T follicular helper cell (primary cell): Measurements from ENCODE around the gene LRRC25.

Source experiments
- DNase-seq: peaks from one replicate; pipeline ENCODE4 v3.0.0-alpha.2; 2020; ENCODE audit warnings: low read depth

Gene LRRC25

DNA sequence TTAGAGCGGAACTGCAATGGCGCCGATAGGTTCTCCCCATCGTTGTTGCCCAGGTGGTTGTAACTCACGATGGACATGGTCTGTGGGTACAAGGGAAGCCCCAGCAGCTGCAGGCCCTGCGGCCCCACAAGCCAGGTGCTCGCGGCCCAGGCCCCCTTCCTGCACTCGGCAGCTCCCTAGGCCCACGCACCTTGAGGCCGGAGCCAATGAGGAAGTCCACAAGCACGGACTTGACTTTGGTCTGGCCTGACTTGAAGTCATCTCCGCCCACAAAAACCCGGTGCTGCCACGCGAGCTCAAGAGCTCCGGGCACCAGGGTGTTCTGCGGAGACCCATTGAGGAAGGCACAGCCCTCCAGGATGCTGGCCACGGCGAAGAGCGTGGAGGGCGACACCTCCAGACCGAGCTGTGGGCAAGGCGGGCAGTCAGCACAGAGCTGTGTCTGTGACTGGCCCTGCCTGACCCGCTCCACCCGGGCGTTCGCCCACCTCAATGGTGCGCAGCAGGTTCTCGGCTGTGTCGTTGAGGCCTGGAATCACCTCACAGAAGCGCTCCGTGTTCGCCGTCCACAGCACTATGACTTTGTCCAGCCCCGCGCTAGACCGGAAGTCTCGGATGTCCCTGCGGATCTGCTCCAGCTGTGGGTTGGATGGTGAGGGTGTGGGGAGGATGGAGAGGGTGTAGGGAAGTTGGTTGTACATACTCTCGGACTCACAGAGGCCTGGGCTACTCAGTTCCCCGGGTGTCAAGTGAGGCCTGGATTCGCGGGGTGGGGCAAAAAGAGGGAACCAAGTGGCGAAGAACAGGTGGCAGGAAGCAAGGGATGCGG is 38.6 kb upstream of the LRRC25 start:
- DNase-seq = no peak

DNA sequence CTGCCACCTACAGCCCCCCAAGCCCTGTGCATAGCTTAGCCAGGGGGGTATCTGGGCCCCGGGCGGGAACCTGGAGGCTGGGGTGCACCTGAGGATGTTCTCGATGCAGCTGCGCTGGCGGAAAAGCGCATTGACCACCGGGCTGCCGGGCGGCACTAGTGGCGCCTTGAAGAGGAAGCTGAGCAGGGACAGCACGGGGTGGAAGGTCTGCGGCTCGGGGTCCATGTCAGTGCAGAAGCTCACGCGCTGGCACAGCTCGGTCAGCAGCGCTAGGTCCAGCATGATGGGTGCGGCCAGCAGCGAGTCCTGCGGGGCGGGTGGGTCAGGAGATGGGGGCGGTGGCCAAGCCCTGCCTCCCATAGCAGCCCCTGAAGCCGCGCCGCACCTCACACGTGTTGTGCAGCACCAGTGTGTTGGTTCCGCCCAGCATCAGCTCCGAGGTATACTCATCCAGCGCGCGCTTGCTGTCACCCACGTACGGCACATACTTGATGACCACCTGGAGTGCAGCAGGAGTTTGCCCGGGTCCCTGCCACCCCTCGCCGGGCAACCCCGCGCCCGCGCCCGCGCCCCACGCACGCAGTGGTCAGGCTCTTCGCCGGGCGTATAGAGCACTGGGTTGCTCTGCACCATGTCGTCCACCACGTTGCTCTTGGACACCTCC is 37.9 kb upstream of the LRRC25 start:
- no peak for DNase-seq

DNA sequence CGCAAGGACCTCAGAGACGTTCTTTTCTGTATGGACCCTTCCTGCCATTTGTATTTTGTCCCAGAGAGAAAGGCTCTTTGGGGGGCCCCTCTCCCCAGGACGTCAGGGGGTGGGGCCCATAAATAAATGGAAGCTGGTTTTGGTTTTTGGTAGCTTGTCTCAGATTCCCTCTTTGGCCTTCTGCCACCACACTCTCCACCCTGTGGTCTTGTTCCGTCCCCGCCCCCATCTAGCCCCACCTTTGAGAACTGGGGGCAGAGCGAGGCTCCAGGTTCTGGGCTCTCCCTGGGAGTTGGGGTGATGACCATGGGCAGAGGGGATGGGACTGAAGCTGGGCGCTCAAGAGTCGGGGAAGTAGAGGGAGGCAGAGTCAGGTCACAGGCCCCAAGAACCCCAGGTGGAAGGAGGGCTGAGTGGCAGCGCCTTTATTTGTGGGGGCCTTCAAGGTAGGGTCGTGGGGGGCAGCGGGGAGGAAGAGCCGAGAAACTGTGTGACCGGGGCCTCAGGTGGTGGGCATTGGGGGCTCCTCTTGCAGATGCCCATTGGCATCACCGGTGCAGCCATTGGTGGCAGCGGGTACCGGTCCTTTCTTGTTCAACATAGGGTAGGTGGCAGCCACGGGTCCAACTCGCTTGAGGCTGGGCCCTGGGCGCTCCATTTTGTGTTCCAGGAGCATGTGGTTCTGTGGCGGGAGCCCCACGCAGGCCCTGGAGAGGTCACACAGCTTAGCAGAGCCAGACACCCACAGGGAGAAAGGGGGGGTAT is 37.2 kb upstream of the LRRC25 start:
- DNase-seq = no peak

GRCh38 chr19:18433735-18434398 is 36.4 kb upstream of the LRRC25 start:
- no peak for DNase-seq

DNA sequence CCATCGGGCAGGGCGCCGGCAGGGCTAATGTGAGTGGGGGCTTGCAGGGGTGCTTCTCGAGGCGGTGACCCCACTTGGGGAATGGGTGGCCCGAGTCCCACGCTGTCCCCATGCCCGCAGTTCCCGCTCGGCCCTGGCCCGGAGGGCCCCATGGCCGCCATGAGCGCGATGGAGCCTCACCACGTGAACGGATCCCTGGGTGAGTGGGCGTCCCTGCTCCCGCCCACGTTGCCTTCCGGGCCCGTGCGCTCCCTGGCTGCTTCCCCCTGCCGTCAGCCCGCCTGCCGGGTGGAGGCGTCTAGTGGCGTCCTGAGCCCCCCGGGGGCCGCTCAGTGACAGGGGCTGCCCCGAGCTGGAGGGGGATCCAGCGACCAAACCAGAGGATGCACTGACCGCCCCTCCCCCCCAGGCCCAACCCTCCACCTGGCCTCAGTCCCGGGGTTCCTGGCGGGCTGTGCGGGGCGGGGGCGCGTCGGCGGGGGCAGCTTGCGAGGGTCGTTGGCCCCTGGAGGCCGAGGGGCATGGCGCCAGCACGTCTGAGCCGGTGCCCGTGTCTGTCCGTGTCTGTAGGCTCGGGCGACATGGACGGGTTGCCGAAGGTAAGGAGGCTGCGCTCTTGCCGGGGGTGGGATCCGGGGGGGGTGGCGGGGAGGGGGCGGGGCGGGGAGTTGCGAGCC is 35.7 kb upstream of the LRRC25 start:
- no peak for DNase-seq

- DNase-seq = no peak
These were observed 35.0 kb upstream of the LRRC25 start for GRCh38 chr19:18432275-18433014.

GRCh38 chr19:18431351-18432197 is 34.2 kb upstream of the LRRC25 start:
- no peak for DNase-seq

- DNase-seq = no peak
These were observed 33.2 kb upstream of the LRRC25 start for GRCh38 chr19:18430417-18431144.

GRCh38 chr19:18429717-18430416 is 32.4 kb upstream of the LRRC25 start:
- DNase-seq = no peak

DNA sequence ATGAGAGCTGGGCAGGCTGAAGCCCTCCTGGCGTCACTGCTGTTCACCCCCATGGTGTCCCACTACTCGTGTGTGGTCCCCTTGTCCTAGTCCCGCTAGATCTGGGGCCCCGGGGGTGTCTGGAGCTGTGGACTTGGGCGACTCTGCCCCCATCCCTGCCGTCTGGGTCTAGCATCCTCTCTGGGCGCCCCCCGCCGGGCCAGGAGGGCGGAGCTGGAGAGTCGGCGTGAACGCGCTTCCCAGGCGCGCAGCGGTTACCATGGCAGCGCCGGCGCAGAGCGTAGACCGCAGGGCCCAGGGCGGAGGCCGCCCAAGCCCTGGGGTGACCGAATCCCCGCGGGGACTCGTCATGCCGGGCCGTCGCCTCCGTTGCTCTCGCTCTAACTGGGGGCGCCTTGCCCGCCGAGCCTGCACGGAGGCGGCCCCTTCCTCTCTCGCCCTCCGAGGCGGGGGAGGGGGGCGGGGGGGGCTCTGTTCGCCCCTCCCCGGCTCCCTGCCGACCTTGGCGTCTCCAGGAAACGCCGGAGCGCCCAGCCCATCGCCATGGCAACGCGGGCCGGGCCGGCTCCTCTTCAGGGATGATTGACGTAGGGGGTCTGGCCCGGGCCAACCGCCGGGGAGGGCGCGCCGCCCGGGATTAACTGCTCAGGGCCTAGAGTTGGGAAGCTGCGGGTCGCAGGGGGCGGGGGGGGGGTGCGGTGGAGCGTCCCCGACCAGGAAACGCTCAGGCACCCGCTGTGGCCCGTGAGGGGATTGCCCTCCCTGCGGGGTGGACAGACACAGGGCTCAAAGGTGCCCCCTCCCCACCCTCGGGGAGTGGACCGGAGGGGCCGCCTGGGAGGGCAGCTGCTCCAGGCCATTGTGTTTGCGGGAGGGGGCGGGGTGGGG is 31.6 kb upstream of the LRRC25 start:
- DNase-seq = peak; percentile 80

- DNase-seq = no peak
These were observed 30.9 kb upstream of the LRRC25 start for GRCh38 chr19:18428173-18428786.

- no peak for DNase-seq
These were observed 30.3 kb upstream of the LRRC25 start for GRCh38 chr19:18427743-18428113.

DNA sequence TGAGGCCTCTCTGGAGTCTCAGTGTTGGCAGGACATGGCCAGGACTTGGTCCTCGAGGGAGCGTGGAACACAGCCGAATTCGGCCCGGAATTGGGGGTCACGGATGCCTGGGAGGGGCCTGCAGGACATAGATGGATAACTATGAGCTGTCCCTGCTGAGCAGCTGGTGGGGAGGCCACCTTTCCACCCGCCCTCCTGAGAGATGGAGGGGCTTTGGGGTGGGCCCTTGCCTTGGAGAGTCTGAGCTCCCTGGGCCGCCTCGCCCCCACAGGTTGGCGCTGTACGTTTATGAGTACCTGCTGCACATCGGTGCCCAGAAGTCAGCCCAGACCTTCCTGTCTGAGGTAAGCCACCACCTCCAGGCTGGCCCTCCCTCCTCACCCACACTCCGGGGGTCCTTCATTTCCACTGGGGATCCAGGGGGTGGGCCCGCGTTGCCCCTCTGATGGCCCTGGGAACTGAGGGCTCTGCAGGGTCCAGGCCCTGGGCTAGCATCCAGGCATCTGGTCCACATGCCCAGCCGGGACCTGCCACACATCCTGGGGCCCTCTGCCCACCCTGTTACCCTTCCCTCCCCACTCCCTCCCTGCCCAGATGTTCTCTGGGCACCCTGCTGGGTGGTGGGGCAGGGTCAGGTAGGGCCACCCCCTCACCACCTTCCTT is 29.8 kb upstream of the LRRC25 start:
- no peak for DNase-seq

- no peak for DNase-seq
These were observed 29.0 kb upstream of the LRRC25 start for GRCh38 chr19:18426416-18426767.

DNA sequence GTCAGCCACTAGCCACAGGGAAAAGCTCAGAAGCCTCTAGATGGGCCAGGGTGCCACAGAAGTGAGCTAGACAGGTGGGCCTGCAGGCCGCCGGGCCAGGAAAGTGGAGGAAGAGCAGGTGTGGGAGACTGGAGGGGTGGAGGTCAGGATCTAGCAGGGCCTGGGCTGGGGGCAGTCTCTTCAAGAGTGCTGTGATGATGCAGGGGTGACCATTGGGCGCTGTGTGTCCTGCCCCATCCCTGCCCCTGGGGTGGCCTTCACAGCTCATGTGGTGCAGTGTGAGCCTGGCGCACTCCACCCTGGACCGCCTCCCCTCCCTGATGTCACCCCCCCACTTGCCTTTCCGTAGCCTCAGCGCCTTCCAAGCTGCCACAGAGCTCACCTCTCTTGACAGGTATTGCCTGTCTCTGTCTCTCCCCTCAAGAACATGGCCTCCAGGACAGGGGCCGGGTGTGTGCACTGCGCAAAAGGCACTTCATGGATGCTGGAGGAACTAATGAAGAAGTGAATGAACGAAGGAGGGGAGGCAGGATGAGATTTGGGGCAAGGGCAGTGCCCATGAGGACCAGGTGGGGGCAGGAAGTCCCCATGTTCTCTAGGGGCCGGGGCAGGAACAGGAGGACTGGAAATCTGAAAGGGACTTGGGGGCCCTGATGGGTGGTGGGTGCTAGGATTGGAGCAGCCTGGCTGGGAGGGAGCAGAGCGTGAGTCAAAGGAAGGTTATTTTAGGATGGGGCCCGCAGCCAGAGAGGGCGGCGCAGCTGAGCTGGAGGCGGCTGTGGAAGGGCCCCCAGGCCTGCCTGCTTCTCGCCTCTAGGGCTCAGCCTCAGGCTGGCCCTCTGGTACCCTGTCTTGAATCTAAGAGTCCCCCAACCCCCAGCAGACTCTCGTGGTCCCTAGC is 28.3 kb upstream of the LRRC25 start:
- DNase-seq = no peak
